Right hindlimb (tissue), 1 donor: ENCODE results near the gene RGS17.
"Not testable (repeated sequence)": the region's sequence is repeated elsewhere in the genome, so short reads cannot be mapped to it uniquely, and the experiment has no call there.

Experiments
- DNase-seq: peaks from one replicate; pipeline ENCODE4 v3.0.0-alpha.2; 2018

The RGS17 gene

GRCh38 chr6:153028286-153028685 is 102.8 kb downstream of the RGS17 start:
- no peak for DNase-seq

DNA sequence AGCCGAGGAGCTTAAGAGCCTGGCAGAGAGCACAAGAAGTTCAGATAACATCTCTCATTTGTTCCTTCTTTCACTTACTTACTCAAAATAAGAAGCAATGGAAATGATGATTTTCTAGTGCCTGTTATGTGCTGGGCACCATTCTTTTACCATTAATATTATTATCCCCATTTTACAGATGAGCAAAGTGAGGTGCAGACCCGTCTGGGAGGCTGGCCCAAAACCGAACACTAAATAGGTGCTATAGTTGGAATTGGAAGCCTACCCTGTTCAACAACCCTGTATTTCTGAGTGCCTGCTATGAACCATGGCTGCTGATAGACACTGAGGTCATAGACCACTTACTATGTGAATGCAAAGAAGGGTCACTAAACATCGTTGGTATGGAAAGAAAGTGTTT is 103.6 kb downstream of the RGS17 start:
- no peak for DNase-seq

- no peak for DNase-seq
Measured at GRCh38 chr6:153024709-153025017, 106.4 kb downstream of the RGS17 start.

DNA sequence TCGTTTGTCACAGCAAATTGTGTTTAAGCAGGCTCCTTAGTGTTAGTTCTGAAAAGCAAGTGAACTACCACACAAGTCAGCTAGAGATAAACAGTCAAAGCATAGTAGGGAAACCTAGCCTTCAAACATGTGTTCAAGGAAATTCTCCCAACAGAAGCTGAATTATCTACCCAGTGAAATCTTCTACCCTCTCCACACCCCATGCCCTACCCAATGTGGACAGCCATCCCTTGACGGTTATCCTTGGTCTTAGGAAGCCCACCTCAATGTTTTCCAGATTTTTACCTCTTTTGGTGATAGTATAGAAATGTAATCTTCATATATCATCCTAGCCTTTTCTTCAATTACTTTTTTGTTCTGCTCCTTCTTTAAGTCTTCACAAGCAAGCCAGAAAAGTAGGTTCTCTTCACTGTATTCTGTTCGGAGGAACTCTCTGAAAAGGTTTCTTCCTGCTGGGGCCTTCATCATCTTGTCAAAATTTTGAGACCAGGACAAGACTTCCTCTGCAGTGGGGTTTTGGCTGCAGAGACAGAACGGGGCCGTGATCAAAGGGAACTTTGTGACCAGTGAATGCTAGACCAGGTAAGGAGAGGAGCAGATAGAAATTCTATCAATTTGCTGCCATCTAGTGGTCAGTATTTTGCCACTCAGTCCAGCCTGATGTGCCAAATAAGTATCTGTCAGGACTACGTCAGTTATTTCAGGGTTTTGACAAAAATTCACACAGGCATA is 106.9 kb downstream of the RGS17 start:
- DNase-seq, result peak; percentile 26

GRCh38 chr6:153018355-153018754 is 112.7 kb downstream of the RGS17 start:
- DNase-seq, result no peak

DNA sequence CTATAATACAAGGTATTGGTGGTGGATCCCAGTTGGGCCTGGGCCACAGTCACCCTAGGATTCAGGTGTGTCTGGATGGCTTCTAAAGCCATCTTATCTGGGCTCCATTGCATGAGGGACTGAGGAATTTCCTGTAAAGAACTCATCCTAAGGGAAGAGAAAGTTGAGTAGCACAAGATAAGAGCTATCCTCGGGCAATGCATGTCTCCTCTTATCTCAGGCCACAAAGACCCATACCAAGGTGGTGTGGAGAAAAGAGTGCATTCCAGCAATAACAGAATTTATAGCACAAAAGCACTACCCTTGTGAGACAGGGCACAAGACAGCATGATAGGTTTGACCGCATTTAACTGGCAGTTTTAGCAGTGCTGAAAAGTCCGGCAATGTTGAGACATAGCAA is 114.2 kb downstream of the RGS17 start:
- no peak for DNase-seq

GRCh38 chr6:153015094-153015640 is 115.9 kb downstream of the RGS17 start:
- no peak for DNase-seq

DNA sequence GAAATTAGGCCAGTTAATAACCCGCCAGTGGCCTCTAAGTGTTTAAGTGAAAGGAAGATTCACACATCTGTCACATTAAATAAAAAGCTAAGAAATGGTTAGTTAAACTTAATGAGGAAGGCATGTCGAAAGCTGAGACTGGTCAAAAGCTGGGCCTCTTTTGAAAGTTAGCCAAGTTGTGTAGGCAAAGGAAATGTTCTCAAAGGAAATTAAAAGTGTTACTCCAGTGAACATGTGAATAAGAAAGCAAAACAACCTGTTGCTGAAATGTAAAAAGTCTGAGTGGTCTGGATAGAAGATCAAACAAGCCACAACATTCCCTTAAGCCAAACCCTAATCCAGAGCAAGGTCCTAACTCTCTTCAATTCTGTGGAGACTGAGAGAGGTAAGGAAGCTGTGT is 117.6 kb downstream of the RGS17 start:
- no peak for DNase-seq

- no peak for DNase-seq
Measured at GRCh38 chr6:153012856-153013255, 118.2 kb downstream of the RGS17 start.

DNA sequence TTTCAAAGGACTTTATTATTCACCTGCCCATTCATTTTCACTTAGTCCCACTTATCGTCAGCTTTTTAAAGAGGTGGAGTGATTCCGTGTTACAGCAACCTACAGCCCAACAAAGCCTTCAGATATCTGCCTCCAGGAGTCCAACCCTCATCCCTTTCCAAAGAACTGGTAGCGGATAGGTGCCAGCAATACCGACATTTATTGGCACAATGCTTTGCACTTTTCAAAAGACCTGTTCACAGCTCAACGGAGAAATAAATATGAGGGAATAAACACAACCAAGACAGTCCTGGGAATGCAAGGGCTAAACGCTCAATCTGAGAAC is 127.8 kb downstream of the RGS17 start:
- DNase-seq, result peak; percentile 32

GRCh38 chr6:153002613-153003365 is 128.3 kb downstream of the RGS17 start, which contains the start of gene MTRF1L:
TSS of gene MTRF1L (minus strand) at chr6:153002709. CDS start at chr6:153002685, 24 bp downstream.
- peak; percentile 96 for DNase-seq

- DNase-seq, result no peak
Measured at GRCh38 chr6:153001767-153002612, 129.1 kb downstream of the RGS17 start.

DNA sequence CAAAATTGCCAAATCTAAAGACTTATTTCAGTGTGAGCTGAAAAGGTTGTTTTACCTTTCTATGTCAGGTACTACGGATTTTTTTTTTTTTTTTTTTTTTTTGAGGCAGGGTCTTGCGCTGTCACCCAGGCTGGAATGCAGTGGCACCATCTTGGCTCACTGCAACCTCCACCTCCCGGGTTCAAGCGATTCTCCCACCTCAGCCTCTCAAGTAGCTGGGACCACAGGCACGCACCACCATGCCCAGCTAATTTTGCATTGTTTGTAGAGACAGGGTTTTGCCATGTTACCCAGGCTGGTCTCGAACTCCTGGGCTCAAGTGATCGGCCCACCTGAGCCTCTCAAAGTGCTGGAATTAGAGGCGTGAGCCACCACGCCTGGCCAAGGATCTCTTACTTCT is 130.3 kb downstream of the RGS17 start:
- not testable (repeated sequence) for DNase-seq

- DNase-seq, result no peak
Measured at GRCh38 chr6:153000243-153000642, 130.8 kb downstream of the RGS17 start.

DNA sequence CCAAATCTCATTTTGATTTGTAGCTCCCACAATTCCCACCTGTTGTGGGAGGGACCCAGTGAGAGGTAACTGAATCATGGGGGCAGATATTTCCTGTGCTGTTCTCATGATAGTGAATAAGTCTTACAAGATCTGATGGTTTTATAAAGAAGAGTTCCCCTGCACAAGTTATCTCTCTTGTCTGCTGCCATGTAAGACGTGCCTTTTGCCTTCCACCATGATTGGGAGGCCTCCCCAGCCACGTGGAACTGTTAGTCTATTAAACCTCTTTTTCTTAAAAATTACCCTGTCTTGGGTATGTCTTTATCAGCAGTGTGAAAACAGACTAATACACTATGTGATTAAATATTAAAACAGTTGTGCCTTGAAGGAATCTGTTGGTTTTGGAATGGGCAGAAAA is 131.5 kb downstream of the RGS17 start:
- not testable (repeated sequence) for DNase-seq

GRCh38 chr6:152993847-152994246 is 137.2 kb downstream of the RGS17 start:
- DNase-seq, result no peak

- no peak for DNase-seq
Measured at GRCh38 chr6:152993431-152993830, 137.7 kb downstream of the RGS17 start.

DNA sequence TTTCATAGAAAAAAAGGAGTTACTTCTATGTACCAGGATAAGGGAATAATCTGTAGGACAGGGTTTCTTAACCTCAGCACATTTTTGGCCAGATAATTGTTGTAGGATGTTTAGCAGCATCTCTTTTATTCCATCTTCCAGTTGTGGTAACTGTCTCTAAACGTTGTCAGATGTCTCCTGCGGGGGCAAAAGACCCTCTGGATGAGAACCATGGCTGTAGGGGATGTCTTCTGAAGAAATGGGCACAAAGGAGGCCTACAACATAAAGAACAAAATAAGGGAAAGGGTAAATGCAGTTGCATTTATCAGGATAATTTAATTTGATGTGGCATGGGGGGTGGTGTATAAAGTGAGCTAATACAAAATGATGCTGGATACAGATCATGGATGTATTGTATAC is 144.1 kb downstream of the RGS17 start:
- no peak for DNase-seq

DNA sequence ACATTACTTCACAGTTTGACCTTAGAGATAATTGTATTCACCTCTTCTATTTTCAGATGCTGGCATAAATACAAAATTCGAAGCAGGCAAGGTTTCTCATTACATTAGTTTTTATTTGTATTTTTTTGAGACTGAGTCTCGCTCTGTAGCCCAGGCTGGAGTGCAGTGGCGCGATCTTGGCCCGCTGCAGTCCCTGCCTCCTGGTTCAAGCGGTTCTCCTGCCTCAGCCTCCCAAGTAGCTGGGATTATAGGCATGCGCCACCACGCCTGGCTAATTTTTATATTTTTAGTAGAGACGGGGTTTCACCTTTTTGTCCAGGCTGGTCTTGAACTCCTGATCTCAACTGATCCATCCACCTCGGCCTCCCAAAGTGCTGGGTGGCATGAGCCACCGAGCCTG is 145.8 kb downstream of the RGS17 start:
- DNase-seq, result not testable (repeated sequence)

GRCh38 chr6:152984513-152984872 is 146.6 kb downstream of the RGS17 start:
- DNase-seq, result no peak

DNA sequence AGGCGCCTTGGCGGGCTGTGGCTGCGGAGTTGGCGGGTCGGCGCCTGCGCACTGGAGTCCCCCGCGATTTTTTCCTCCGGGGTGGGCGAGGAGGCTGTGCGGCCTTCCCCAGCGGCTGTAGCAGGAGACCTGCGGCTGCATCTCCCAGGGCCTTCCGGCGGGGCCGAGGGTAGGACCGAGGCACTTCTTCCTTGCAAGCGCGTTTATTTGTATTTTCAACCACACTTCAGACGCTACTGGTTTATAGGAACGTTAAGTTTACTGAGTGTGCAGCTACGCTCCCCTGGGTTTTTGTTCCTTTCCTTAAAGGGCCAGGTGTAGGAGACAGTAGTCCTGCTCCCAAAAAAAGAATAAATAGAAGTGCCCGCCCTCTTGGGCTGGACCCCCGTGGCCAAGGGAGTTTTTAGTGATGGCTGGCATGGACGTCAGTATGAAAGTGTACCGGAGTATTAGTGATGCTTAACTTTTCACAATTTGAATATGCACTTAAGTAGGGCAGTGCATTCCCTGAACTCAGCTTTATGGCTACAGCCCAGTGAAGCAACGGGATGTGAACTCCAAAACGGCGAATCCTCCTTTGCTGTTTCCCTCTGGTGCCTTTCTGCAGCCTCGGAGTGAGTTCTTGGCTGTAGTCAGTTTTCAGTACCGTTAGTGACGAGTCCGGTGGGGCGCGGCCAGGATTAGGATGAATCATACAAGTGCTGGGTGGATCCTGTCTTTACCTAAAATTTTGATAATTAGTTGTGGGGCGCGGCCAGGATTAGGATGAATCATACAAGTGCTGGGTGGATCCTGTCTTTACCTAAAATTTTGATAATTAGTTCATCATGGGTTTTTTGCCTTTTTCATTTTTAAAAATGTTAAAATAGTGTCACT is 147.2 kb downstream of the RGS17 start:
- peak; percentile 86 for DNase-seq

DNA sequence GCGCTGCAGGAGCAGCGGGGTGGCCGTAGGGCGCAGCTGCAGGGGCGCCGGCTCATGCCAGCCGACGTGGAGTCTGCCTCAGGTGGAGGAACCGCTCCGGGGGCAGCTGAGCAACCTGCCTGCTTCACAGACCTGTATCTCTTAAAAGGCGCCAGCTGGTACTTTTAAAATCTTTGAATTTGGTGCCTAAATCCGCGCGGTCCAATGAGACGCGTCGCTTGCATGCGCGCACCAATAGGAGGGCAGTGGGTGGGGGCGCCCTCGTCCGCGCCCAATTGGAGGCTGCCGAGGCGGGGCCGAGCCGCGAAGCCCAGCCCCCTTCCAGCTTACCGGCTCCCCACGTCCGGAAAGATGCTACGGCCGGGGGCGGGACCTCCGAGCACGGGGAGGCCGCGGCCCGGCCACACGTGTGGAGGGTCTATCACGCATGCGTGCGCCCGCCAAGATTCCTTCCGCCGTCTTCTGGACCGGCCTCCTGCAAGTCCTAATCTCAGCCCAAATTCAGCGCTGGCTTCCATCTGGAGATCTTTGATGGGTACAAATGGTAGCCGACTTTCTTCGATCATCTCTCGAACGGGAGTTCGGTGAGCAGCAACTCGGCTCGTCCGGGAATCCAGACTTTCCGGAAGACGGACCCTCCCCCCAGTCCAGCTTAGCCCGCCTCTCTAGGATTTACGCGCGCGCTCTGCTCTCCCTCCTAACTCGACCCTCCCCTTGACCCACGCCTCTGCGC is 148.0 kb downstream of the RGS17 start, which contains the start of gene FBXO5:
Gene FBXO5, minus strand, starts transcription at position 138 of the 733 bp plus-strand sequence. Its CDS starts 82 bp downstream, at position 56.
- peak; percentile 99 for DNase-seq
